ENCODE data around the gene PXDN.

DNA sequence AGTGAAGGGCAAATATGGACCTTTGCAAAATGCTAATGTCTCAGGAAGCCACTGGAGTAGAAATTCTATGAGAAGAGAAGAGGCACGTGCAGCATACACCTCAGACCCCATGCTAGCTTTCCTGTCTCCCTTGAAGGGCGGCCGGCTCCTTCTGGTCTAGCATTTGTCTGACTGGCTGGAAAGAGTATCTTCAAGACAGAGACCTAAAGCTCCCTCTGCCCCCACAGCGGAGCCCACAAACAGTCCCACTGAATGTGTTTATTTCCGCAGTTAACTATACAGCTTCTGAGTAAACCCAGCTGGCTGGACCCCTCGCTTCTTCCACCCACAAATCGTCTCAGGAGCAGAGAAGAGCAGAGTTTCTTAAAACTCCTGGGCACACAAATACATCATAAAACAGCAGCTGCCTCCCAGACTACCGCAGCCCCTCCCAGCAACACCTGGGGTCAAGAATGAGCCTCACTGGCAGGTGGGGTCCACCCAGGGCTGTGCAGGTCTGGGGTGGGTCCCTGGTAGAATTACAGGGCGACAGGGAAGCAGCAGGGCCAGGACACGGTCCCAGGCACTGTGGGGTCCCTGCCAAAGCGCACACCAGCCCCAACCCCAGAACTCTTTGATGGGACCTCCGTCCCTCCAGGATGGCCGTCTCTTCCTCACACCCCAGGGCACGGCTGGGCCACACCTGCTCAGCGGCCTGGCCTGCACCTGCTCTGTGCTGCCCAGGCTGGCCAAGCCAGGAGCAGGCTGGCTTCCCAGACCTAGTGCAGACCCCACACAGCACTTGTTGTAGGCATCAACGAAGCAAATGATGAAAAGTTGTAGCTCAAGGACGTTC lies 103.8 kb downstream of the PXDN start:
- TF ChIP-seq, protein P1, sequence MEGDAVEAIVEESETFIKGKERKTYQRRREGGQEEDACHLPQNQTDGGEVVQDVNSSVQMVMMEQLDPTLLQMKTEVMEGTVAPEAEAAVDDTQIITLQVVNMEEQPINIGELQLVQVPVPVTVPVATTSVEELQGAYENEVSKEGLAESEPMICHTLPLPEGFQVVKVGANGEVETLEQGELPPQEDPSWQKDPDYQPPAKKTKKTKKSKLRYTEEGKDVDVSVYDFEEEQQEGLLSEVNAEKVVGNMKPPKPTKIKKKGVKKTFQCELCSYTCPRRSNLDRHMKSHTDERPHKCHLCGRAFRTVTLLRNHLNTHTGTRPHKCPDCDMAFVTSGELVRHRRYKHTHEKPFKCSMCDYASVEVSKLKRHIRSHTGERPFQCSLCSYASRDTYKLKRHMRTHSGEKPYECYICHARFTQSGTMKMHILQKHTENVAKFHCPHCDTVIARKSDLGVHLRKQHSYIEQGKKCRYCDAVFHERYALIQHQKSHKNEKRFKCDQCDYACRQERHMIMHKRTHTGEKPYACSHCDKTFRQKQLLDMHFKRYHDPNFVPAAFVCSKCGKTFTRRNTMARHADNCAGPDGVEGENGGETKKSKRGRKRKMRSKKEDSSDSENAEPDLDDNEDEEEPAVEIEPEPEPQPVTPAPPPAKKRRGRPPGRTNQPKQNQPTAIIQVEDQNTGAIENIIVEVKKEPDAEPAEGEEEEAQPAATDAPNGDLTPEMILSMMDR (IDR thresholded peaks at IDR 0.05 in 2 of 3, conservative IDR thresholded peaks at IDR 0.05 in 1 of 3; ENCODE audit: insufficient read depth in 2 of 3, low read depth in 1 of 3, low read length in 3 of 3): no peak
- no peak for TF ChIP-seq ZEB2 (IDR thresholded peaks at IDR 0.05)
- no peak for TF ChIP-seq JUN (IDR thresholded peaks at IDR 0.05; ENCODE audit: borderline replicate concordance, low read depth, low read length)
- TF ChIP-seq JUN (CRISPR knock-in tag; IDR thresholded peaks at IDR 0.05; ENCODE audit: borderline replicate concordance): no peak
- no peak for TF ChIP-seq MXI1 (IDR thresholded peaks at IDR 0.05; ENCODE audit: low read depth, low read length)
- no peak for TF ChIP-seq POLR2A (conservative IDR thresholded peaks at IDR 0.05)

All from K562 (cell line).